Hypothalamus (tissue), 51 donors: ENCODE data around the gene LARP7.
"Not testable (repeated sequence)": the region's sequence is repeated elsewhere in the genome, so short reads cannot be mapped to it uniquely, and the experiment has no call there.

Experiments used
- DNase-seq, 51 donors: peaks; one replicate each; lab custom pipeline; 2025; lab: John Stamatoyannopoulos, UW

Gene LARP7

DNA sequence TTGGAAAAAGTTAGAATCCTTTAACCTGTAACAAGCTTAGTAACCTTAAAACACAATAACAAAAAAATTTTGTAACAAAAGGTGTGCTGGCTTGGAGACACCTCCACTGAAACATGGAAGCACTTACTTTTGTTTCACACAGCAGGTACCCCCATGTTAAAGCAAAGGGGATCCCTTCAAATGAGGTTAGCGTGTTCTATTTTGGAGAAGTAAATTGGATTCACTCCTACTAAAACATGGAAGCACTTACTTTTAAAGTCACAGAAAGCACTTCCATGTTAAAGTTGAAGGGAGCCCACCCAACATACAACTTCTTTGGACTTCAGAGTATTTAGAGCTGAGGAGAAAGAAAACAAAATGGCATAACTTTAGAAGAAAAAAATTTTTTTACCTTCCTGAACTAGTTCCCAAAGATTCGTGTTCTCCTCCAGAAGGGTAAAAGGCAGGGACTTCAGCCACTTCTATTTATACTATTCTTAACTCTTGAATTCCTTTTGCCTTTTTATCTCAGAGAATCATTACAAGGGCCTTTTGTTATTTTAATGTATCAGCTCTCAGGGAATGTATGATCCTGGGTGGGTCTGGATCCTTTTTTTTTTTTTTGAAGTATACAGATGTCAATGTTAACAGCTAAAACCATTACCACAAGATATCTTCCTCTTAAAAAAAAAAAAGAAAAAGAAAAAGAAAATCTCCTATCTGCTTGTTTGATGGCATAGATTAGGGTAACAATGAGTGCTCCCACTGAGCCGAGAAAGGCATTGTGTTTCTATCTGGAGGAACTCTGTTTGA lies 11.5 kb downstream of the LARP7 start:
- DNase-seq: no peak

DNA sequence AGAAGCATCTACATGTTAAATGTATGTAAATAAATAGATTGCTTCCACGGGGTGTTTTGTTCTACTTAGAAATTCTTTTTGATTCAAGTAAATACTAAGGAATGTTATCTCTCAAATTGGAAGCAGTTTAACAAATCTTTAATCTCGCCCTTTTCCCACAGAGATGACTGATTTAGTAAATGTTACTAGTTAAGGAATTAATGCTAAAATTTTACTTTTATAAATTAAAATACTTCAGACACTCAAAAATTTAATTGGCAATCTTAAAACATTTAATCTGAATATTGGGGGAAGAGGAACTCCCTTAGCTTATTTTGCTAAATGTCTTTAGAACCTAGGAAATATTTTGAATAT lies 12.1 kb downstream of the LARP7 start:
- DNase-seq: no peak

DNA sequence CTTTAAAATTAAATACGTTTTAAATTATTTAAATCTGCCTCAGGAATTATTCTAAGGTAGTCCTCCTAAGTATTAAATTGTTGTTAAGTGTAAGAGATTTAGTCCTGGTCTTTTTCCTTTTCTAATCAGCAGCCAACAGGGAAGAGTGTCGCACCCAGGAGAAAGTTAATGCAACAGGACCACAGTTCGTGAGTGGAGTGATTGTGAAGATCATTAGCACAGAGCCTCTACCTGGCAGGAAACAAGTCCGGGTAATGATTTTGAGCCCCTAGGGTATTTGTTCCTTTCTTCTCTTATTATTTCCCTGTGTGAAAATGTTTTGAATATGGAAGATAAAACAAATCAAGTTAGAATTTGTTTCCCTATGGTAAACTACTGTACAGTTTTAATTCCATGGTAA lies 13.4 kb downstream of the LARP7 start:
- DNase-seq: no peak

DNA sequence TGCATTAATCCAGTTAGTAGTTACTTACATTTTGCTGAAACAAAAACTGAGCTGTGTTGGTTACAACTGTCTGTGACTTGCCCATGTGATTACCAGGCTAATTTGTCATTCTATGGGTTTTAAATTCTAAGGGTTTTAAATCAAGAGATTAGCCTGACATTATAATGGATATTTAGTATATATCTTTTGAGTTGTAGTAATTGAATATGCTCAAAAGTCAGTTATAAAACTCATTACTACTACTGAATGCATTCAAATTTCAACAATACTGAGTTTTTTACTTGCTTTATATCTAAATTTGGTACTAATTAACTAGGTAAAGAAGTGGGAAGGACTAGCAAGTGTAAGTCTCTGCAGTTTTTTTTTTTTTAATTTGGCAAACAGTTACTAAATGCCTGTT lies 14.7 kb downstream of the LARP7 start:
- DNase-seq: no peak

DNA sequence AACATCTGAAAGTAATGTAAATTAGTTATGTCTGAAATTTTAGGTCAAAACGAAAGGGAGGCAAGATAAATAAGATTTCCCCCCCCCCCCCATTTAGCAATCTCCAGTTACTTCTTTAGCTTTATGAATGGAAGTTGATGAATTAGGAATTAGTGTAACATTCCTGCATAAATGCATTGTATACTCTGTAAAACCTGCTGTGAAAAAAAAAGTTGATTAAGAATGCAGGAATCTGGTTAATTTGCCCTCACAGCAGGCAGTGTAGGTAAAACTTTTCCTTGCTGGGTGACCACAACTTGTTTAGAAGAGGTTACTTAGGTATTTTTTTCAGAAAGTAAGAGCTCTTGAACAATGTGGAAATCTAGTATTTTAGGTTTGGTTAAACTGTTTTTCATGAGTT lies 15.3 kb downstream of the LARP7 start:
- DNase-seq: no peak

DNA sequence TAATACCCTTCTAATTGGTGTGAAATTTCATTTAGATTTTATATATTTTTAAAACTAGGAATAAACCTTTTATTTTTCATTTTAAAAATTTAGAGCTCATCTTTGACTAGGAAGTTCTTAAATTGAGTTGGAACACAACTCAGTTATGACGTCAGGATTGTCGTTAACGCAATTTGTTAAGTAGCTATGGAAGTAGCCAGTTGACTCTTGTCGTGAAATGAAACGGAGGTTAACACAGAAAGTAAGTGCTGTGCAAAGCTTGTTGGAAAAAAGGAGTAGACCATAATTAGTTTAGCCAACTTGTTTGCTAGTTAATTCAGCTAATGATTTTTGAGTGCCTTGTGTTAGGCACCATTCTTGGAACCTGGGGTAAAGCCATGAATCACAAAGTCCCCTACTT lies 18.3 kb downstream of the LARP7 start:
- no peak for DNase-seq

DNA sequence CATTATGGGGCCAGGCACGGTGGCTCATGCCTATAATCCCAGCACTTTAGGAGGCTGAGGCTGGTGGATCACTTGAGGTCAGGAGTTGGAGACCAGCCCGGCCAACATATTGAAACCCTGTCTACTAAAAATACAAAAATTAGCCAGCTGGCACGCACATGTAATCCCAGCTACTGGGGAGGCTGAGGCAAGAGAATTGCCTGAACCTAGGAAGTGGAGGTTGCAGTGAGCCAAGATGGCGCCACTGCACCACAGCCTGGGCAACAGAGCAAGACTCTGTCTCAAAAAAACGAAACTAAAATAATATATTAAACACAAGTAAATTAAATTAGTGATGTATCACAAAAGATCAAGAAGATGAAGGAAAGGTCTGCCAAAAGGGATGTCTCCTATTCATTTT lies 19.2 kb downstream of the LARP7 start:
- not testable (repeated sequence) for DNase-seq

DNA sequence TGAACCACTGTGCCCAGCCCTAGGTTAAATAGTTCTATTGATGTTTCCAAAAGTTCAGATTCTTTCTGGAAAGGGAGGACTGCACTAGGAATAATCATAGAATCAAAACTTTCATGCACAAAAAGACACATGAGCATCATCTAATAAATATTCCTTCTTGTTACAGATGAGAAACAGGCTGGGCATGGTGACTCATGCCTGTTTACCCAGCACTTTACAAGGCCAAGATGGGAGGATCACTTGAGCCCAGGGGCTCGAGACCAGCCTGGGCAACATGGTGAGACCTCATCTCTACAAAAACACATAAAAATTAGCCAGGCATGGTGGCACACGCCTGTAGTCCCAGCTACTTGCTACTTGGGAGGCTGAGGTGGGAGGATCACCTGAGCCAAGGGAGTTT lies 27.7 kb downstream of the LARP7 start:
- DNase-seq: no peak

DNA sequence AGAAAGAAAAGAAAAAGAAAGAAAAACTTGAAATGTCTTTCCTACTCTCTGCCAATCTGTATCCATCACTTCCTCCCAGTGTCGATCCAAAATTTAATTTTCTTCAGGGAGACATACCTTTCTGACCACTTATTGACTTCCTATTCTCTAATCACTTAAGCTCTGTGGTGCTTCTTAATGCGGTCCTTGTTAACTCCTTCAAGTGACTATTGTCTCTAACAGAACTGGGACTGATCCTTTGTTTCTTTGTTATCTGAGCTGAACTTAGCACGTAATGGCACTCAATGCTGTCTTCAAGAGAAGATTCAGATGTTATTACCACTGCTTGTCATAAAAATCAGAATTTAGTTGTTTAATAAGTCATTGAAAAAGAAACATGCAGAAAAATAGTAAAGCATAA lies 31.2 kb downstream of the LARP7 start:
- no peak for DNase-seq

DNA sequence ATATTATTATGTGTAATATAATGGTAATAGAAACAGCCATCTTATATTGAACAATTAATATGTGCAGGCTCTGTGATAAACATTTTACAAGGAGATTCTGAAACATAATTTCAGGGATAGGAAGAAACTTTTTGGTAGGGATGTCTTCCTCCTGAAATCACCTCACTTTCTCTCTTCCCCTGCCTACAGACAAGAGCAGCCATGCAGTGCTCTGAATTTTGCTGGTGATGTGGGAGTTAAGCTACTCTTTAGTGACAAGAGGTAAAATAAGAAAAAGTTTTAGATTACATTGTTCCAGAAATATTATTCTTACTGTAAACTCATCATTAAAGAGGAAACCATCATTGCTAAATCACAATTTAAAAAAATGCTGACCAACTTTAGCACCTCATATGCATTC lies 36.1 kb downstream of the LARP7 start:
- DNase-seq: no peak

DNA sequence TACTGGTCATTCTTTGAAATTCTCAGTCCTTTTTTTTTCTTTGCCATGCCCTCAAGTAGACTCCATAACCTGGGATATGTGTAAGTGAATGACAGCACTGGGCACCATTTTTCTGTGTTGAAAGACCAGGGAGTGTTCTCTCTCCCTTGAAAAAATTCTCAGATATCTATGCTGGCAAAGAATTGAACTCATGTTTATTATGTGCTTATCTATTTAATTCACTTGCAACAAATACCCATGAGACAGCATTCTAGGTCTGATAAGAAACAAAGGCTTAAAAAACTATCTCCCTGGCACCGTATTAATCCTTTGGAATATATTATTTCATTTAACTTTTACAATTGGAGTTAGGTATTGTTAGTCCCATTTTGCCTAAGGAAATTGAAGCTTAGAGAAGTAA lies 36.7 kb downstream of the LARP7 start:
- DNase-seq: no peak

DNA sequence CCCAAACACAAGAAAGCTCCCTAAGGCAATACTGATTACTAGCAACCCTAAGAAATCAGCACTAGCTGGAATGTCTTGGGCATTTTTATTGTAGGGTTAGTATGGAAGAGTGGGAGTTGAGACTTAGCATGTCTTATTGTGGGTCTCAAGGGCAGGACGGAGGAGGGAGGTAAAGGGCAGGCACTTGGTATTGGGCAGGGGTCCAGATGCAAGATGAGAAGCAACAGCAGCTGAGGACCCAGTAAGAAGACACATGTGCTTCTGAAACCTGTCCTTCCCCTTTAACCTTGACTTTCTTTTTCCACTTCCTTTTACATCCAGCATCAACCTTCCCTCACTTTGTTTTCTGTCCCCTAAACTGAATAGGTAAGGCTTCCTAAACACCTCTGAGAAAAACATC lies 37.4 kb downstream of the LARP7 start:
- DNase-seq: no peak

DNA sequence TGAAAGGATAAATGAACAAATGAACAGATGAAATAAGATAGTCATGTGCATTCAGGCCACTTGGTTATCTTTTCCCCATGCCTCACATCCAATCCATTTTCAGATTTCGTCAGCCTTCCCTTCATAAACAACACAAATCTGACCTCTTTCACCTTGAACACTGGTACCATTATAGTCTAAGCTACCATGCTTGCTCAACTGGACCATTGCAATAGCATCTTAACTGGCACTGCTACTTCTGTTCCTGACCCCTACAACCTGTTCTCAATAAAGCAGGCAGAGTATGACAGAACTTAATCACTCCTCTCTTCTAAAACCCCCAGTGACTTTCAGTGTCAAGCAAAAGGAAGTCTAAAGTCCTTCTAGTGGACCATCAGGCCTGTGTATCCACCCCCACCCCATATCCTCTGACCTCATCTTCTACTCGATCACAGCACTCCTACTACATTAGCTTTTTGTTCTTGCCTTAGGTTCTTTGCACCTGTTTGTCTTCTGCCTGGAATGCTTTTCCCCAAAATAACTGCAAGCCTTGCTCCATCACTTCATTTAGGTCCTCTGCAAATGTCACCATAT lies 40.7 kb downstream of the LARP7 start:
- no peak for DNase-seq

DNA sequence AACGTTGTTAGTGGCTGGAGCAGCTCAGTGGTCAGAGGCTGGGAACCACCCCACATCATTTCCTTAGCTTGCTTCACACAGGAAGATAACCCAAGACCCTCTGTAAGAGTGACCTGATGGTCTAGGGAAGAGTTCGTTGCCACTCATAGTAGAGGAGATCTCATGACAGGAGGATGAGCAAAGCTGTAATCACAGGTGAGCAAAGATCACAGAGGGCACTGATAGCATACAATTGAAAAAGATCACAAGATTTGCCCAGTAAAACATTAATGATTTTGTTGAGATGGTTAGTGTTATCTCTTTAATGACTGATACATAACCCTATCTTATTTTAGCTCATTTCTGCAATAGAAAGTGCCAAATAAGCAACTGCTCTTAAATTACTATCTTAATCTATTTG lies 44.1 kb downstream of the LARP7 start:
- no peak for DNase-seq

DNA sequence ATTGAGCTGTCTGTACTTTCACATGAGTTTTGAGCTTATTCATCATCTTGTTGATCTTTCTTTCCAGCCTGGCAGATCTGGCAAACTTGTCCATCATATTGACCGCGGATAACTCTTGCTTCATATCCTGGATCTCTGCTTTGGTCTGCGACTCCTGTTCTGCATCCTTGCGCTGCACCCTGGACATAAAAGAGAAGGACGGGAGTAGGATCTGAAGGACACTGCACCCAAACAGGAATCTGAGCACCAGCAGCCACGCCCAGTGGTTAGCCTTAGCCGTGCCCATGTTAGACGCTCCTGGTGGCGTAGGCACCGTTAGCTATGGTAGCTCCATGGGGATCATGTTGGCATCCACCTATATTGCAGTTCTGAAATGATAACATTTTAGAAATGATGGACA lies 56.6 kb downstream of the LARP7 start:
- DNase-seq: no peak

DNA sequence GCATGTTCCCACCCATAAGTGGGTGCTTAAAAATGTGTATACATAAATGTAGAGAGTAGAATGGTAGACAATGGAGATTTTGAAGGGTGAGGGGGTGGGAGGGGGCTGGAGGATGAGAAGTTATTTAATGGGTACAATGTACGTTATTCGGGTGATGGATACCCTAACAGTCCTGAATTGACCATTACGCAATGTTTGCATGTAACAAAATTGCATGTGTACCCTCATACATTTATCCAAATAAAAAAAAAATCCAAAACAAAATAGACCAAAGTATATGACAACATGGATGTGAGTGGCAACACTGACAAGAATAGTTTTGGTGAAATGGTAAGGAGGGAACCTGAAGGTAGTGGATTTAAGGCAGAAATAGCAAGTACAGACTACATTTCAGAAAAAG lies 63.7 kb downstream of the LARP7 start:
- no peak for DNase-seq

DNA sequence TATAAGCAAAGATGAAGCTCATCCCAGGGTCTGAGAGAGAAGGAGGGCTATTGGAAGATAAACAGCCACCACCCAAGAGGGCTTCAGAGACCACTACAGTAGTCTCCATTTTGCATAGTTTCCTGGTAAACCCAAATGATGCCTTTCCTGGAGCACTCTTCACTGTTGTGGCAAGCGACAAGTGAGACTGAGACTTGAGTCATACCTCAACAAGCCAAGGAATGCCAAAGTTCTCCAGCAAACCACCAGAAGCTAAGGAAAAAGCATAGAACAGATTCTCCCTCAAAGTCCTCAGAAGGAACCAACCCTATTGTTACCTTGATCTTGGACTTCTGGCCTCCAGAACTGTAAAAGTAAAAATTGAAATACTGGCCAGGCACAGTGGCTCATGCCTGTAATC lies 65.9 kb downstream of the LARP7 start:
- no peak for DNase-seq

DNA sequence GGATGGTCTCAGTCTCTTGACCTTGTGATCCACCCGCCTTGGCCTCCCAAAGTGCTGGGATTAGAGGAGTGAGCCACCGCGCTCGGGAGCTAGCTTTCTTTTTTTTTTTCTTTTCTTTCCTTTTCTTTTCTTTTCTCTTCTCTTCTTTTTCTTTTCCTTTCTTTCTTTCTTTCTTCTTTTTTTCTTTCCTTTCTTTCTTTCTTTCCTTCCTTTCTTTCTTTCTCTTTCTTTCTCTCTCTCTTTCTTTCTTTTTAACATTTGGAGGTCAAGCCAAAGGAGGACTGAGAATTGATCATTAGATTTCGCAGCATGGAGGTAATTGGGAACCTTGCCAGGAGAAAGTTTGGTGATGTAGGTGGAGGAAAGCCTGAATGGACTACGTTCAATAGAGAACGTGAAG lies 67.4 kb downstream of the LARP7 start:
- DNase-seq: no peak

DNA sequence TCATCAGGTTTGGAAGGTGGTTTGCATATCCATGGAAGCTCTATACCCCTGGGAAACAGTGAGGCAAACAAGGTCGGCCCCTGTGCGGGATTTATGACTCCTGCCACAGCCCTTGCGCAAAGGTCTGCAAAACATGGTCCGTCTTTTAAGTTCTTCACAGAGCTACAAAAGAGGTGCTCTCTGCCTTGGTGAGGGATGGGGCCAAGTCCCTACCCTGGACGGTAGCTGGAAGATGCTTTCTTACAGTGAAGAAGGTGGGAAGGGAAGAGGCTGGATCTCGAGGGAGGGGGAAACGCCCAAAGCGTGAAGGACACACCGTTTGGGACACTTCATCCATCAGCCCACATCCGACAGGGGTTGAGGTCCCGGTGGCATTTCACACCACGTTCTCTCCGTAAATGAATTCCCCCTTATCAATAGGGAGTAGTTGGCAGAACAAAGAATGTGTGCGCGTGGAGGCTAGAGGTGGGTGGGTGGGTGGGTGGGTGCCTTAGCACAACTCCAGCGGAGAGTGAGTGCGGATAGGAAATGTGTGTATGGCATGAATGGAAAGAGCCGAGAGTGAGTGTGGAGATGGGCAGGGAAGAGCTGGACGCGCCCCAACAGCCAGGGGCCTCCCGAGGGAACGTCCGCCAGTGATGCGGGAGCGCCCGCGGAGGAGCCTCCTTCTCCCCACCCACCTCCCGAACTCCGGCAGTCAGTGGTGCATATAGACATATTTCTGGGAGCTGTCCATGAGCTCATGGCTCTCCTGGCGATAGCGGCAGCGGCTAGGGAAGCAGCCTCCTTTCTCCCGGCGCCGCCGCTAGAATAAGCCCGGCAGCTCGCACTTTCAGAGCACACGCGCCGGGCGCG lies 68.3 kb downstream of the LARP7 start:
- DNase-seq: peak in 42 of 51 donors; percentile 1 to 48 (median 18)

DNA sequence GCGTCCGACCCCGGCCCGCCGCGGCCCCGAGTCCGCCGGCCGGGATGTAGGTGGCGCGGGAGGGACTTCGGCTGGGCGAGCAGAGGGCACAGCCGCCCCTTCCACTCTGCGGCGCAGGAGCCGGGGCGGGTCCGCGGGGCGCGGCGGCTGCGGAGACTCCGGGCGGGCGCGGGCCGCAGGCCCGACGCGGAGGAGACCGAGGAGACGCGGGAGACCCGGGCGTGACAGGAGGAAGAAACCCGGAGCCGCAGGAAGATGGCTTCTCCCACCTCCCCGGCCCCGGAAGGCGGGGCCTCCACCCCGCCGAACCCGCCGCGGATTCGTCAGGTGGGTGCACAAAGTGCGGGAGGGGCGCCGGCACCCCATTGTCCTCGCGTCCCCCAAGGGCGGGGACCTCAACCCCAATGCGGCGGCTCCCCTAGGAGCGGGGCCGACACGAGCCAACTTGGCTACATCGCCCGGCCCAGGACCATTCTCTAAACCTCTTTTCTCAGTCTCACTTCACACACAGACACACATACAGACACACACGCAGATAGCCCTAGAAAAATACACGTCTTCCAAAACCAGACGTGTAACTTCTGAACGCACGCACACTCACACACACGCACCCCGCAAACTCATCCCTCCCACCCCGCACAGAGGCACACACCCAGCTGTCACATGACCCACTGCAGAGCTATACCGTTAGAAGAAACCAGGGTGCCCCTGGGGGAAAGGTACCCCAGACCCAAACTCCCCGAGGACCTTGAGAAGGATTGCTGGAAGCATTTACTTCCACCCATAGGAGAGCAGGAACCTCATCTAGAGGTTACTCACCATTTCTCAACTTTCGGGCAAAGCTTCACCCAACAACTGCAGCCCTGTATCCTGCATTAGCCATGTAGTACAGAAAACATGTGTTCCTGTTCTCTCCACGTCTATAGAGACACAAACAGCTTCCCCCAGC lies 69.2 kb downstream of the LARP7 start:
- DNase-seq: peak in 41 of 51 donors; percentile 1 to 81 (median 25)

DNA sequence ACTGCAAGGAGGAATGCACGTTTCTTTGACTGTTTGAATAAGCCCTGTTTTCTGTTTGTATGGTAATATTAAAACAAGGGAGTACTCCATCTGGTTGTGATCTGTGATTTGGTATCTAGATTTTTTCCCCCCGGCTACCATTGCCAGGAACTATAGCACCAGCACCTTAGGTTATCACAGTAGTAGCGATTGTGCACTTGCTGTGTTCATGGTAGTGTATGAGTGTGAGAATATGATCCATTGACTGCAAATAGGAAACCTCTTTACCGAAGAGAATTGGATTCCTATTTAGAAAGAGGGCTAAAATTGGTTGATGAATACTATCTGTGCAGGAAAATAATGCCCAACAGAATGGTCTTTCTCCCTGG lies 69.9 kb downstream of the LARP7 start:
- no peak for DNase-seq
